HepG2 (cell line): ENCODE results near the gene FLOT2. TPM values are rescaled to one million over a fixed set of nuclear protein-coding genes. Genes with fewer than 3 reads are reported as not detected.

Source experiments
- AHR ChIP-seq: IDR thresholded peaks from 2 replicates; pipeline ENCODE4 v1.6.1; 2018; ENCODE audit warnings: missing genetic modification reagents, missing compliant biosample characterization
- ARNT2 ChIP-seq: sonication (generic); formaldehyde crosslinking; IDR thresholded peaks from 2 replicates; pipeline ENCODE4 v1.8.0; 2022; ENCODE audit warnings: mild to moderate bottlenecking, low read depth, missing genetic modification reagents, moderate library complexity
- FOXA1 ChIP-seq, 2 experiments: fragments of 450-650 bp in 1 of 2; sonication (generic) in 1 of 2; formaldehyde crosslinking in 1 of 2; IDR thresholded peaks; 2 replicates each; pipeline versions ENCODE4 v1.4.0 to v1.6.1; 2016 to 2020; ENCODE audit warnings: missing genetic modification reagents in 1 of 2
- HCFC1 ChIP-seq: fragments of 150-350 bp; IDR thresholded peaks from 2 replicates; pipeline ENCODE4 v1.6.1; 2014; ENCODE audit warnings: low read depth, low read length
- IRF2 ChIP-seq: IDR thresholded peaks from 2 replicates; pipeline ENCODE4 v1.6.1; 2018; ENCODE audit warnings: missing genetic modification reagents, missing compliant biosample characterization
- MED13 ChIP-seq: sonication (generic); formaldehyde crosslinking; IDR thresholded peaks from 2 replicates; pipeline ENCODE4 v1.5.0; 2020; ENCODE audit warnings: missing genetic modification reagents
- MYC ChIP-seq: sonication (generic); formaldehyde crosslinking; IDR thresholded peaks from 2 replicates; pipeline ENCODE4 v1.9.0; 2021; ENCODE audit warnings: missing genetic modification reagents, borderline replicate concordance
- NFYB ChIP-seq: sonication (generic); formaldehyde crosslinking; IDR thresholded peaks from 2 replicates; pipeline ENCODE4 v1.4.0; 2020; ENCODE audit warnings: missing genetic modification reagents
- PAWR ChIP-seq: sonication (generic); formaldehyde crosslinking; IDR thresholded peaks from 2 replicates; pipeline ENCODE4 v1.4.0; 2020; ENCODE audit warnings: missing genetic modification reagents, mild to moderate bottlenecking, borderline replicate concordance
- PHF21A ChIP-seq: sonication (generic); formaldehyde crosslinking; IDR thresholded peaks from 2 replicates; pipeline ENCODE4 v1.5.0; 2020; ENCODE audit warnings: mild to moderate bottlenecking, missing genetic modification reagents
- POGZ ChIP-seq: sonication (generic); formaldehyde crosslinking; IDR thresholded peaks from 2 replicates; pipeline ENCODE4 v1.4.0; 2020; ENCODE audit warnings: mild to moderate bottlenecking, missing genetic modification reagents
- SIN3B ChIP-seq: fragments of 150-350 bp; IDR thresholded peaks from 2 replicates; pipeline ENCODE4 v1.6.1; 2014; ENCODE audit warnings: low read length
- SNAI1 ChIP-seq: sonication (generic); formaldehyde crosslinking; IDR thresholded peaks from 2 replicates; pipeline ENCODE4 v1.5.0; 2020; ENCODE audit warnings: mild to moderate bottlenecking, missing genetic modification reagents, borderline replicate concordance
- ZMYM2 ChIP-seq: sonication (generic); formaldehyde crosslinking; IDR thresholded peaks from 2 replicates; pipeline ENCODE4 v1.8.0; 2022; ENCODE audit warnings: mild to moderate bottlenecking, missing genetic modification reagents
- ZNF143 ChIP-seq: sonication (generic); formaldehyde crosslinking; IDR thresholded peaks from 2 replicates; pipeline ENCODE4 v1.4.0; 2020; ENCODE audit warnings: missing genetic modification reagents
- ZNF607 ChIP-seq: sonication (generic); formaldehyde crosslinking; IDR thresholded peaks from 2 replicates; pipeline ENCODE4 v1.5.1; 2020; ENCODE audit warnings: missing genetic modification reagents, mild to moderate bottlenecking, borderline replicate concordance
- ZNF775 ChIP-seq: sonication (generic); formaldehyde crosslinking; IDR thresholded peaks from 2 replicates; pipeline ENCODE4 v1.4.0; 2020; ENCODE audit warnings: missing genetic modification reagents, mild to moderate bottlenecking, moderate library complexity, borderline replicate concordance
- ZNF792 ChIP-seq: IDR thresholded peaks from 2 replicates; pipeline ENCODE4 v1.6.1; 2016
- polyA plus RNA-seq, 8 experiments: library from polyadenylated mRNA; depleted of rRNA in 3 of 8; stranded (reverse) in 7 of 8; unstranded in 1 of 8; fragments of >200 nt; fragmentation: Illumina TruSeq in 4 of 8; extraction: Trizol in 4 of 8; gene quantifications; 2 replicates each; pipeline versions ENCODE4 v1.2.1 to v1.2.3, GENCODE V29; 2011 to 2016; ENCODE audit warnings: low read depth in 4 of 8, missing spikeins in 1 of 8, mixed read lengths in 1 of 8; ENCODE audit not compliant: insufficient read depth in 1 of 8
- total RNA-seq, 5 experiments: library from RNA; depleted of rRNA; stranded (reverse); fragments of >200 nt; fragmentation: Illumina TruSeq; extraction: Trizol; gene quantifications; 2 replicates each; pipeline ENCODE4 v1.2.3, GENCODE V29; 2016; ENCODE audit warnings: low read depth in 1 of 5
- TF ChIP-seq, protein P1 (sequence below): sonication (generic); formaldehyde crosslinking; IDR thresholded peaks from 2 replicates; pipeline ENCODE4 v1.5.1; 2020; ENCODE audit warnings: mild to moderate bottlenecking, missing genetic modification reagents, borderline replicate concordance
- TF ChIP-seq, protein P2 (sequence below): IDR thresholded peaks from 2 replicates; pipeline ENCODE4 v1.6.1; 2016; ENCODE audit warnings: missing compliant biosample characterization, missing genetic modification reagents, borderline replicate concordance
- TF ChIP-seq, protein P3 (sequence below): sonication (generic); formaldehyde crosslinking; conservative IDR thresholded peaks from 2 replicates; pipeline ENCODE4 v1.4.0; 2020; ENCODE audit warnings: missing genetic modification reagents
- TF ChIP-seq, protein P4 (sequence below): sonication (generic); formaldehyde crosslinking; conservative IDR thresholded peaks from 2 replicates; pipeline ENCODE4 v1.4.0; 2020; ENCODE audit warnings: missing genetic modification reagents

Gene FLOT2
- total and polyA plus RNA-seq, 2 of the 13 experiments (the other 11 are each of a cell fraction or from before 2014, with no cell fraction given) = 54.3 to 54.5 TPM

GRCh38 chr17:28854457-28855335 is 42.8 kb downstream of the FLOT2 start, which contains the start of gene ERAL1 (continued):
- TF ChIP-seq ZNF775 (CRISPR knock-in tag) (no peak), ZNF792 (CRISPR knock-in tag) (peak; percentile 13; the same call in 1 of the 2 replicates), SNAI1 (CRISPR knock-in tag) (no peak; the same call in 1 of the 2 replicates), PAWR (CRISPR knock-in tag) (no peak; the same call in 1 of the 2 replicates), NFYB (CRISPR knock-in tag) (peak; percentile 83), POGZ (no peak), IRF2 (CRISPR knock-in tag) (peak; percentile 60; the same call in 1 of the 2 replicates), SIN3B (peak; percentile 98), ARNT2 (CRISPR knock-in tag) (peak; percentile 58), PHF21A (CRISPR knock-in tag) (peak; percentile 34; the same call in 1 of the 2 replicates), HCFC1 (peak; percentile 50; the same call in 1 of the 2 replicates), MYC (CRISPR knock-in tag) (peak; percentile 77; the same call in 1 of the 2 replicates), ZMYM2 (CRISPR knock-in tag) (no peak), ZNF607 (CRISPR knock-in tag) (no peak), FOXA1 (IDR thresholded peaks at IDR 0.05) (no peak), FOXA1 (CRISPR knock-in tag; IDR thresholded peaks at IDR 0.05) (no peak), ZNF143 (CRISPR knock-in tag) (peak; percentile 94), AHR (CRISPR knock-in tag) (no peak; the same call in 1 of the 2 replicates), MED13 (CRISPR knock-in tag) (peak; percentile 62; the same call in 1 of the 2 replicates)
- TF ChIP-seq, protein P1, sequence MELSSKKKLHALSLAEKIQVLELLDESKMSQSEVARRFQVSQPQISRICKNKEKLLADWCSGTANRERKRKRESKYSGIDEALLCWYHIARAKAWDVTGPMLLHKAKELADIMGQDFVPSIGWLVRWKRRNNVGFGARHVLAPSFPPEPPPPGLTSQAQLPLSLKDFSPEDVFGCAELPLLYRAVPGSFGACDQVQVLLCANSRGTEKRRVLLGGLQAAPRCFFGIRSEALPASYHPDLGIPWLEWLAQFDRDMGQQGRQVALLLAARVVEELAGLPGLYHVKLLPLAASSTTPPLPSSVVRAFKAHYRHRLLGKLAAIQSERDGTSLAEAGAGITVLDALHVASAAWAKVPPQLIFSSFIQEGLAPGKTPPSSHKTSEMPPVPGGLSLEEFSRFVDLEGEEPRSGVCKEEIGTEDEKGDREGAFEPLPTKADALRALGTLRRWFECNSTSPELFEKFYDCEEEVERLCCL = 0 out of 2 replicates have a peak, but pooled peaks have one; percentile 39
- TF ChIP-seq, protein P2, sequence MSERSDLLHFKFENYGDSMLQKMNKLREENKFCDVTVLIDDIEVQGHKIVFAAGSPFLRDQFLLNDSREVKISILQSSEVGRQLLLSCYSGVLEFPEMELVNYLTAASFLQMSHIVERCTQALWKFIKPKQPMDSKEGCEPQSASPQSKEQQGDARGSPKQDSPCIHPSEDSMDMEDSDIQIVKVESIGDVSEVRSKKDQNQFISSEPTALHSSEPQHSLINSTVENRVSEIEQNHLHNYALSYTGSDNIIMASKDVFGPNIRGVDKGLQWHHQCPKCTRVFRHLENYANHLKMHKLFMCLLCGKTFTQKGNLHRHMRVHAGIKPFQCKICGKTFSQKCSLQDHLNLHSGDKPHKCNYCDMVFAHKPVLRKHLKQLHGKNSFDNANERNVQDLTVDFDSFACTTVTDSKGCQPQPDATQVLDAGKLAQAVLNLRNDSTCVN (CRISPR knock-in tag) = peak; percentile 64; the same call in 1 of the 2 replicates
- TF ChIP-seq, protein P3, sequence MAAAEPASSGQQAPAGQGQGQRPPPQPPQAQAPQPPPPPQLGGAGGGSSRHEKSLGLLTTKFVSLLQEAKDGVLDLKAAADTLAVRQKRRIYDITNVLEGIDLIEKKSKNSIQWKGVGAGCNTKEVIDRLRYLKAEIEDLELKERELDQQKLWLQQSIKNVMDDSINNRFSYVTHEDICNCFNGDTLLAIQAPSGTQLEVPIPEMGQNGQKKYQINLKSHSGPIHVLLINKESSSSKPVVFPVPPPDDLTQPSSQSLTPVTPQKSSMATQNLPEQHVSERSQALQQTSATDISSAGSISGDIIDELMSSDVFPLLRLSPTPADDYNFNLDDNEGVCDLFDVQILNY = 0 out of 2 replicates have a peak, but pooled peaks have one; percentile 39
- TF ChIP-seq, protein P4, sequence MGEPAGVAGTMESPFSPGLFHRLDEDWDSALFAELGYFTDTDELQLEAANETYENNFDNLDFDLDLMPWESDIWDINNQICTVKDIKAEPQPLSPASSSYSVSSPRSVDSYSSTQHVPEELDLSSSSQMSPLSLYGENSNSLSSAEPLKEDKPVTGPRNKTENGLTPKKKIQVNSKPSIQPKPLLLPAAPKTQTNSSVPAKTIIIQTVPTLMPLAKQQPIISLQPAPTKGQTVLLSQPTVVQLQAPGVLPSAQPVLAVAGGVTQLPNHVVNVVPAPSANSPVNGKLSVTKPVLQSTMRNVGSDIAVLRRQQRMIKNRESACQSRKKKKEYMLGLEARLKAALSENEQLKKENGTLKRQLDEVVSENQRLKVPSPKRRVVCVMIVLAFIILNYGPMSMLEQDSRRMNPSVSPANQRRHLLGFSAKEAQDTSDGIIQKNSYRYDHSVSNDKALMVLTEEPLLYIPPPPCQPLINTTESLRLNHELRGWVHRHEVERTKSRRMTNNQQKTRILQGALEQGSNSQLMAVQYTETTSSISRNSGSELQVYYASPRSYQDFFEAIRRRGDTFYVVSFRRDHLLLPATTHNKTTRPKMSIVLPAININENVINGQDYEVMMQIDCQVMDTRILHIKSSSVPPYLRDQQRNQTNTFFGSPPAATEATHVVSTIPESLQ (CRISPR knock-in tag) = no peak
